ENCODE results near the gene C12orf42. TPM values are rescaled to one million over a fixed set of nuclear protein-coding genes. Genes with fewer than 3 reads are reported as not detected.

Gene C12orf42
- total RNA-seq, 2 donors from 2014 or later = not detected

DNA sequence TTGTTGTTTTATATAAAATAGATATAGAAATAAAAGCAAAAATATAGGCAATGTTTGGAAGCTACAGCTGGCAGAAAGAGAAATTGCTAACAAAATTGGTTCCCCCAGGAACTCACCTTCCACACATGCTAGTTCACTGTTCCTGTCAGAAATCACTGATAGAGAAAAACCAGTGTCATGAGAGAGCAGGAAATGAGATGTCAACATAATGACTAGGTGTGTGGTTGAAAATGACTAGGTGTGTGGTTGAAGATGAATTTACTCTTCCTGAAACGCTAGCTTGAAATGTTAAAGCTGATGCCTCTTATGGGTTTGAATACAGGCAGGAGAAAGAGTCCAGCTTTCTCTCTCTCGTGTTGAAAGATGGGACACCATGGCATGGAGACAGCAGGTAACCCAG is 216.3 kb downstream of the C12orf42 start:
- H3K4me1 ChIP-seq = no peaks in the 10 kb centered on the region
- H3K9me3 ChIP-seq = no peaks in the 10 kb centered on the region
- TF ChIP-seq, protein P1, sequence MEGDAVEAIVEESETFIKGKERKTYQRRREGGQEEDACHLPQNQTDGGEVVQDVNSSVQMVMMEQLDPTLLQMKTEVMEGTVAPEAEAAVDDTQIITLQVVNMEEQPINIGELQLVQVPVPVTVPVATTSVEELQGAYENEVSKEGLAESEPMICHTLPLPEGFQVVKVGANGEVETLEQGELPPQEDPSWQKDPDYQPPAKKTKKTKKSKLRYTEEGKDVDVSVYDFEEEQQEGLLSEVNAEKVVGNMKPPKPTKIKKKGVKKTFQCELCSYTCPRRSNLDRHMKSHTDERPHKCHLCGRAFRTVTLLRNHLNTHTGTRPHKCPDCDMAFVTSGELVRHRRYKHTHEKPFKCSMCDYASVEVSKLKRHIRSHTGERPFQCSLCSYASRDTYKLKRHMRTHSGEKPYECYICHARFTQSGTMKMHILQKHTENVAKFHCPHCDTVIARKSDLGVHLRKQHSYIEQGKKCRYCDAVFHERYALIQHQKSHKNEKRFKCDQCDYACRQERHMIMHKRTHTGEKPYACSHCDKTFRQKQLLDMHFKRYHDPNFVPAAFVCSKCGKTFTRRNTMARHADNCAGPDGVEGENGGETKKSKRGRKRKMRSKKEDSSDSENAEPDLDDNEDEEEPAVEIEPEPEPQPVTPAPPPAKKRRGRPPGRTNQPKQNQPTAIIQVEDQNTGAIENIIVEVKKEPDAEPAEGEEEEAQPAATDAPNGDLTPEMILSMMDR (IDR thresholded peaks at IDR 0.05) = no peak
- no peak for DNase-seq (ENCODE audit: low spot score)
- H3K27ac ChIP-seq = no peak overlapping the region
- H3K36me3 ChIP-seq = no peaks in the 10 kb centered on the region
- no peaks in the 10 kb centered on the region for H3K27me3 ChIP-seq
- no peak overlapping the region for H3K4me3 ChIP-seq

DNA sequence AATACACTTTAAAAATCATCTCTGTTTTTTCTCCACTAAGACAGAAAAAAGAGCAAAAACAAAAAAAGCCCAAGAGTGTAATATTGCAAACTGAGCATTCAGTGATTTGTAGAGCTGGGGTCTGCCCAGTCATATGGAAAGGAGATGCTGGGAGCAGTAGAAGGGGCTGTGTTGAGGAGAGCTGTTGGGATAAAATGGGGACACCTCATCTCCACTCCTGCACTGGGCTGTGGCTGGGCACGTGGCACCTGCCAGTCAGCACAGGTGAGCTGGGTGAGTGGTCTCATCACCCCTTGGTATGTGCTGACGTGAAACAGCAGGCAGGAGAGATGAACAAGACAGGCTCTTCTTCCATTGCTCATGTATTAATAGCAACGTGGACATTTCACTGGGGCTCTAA is 217.4 kb downstream of the C12orf42 start:
- H3K4me1 ChIP-seq = no peaks in the 10 kb centered on the region
- no peaks in the 10 kb centered on the region for H3K36me3 ChIP-seq
- no peak overlapping the region for H3K27ac ChIP-seq
- TF ChIP-seq, protein P1 (IDR thresholded peaks at IDR 0.05) = no peak
- no peaks in the 10 kb centered on the region for H3K27me3 ChIP-seq
- no peaks in the 10 kb centered on the region for H3K9me3 ChIP-seq
- DNase-seq (ENCODE audit: low spot score) = no peak
- no peak overlapping the region for H3K4me3 ChIP-seq

DNA sequence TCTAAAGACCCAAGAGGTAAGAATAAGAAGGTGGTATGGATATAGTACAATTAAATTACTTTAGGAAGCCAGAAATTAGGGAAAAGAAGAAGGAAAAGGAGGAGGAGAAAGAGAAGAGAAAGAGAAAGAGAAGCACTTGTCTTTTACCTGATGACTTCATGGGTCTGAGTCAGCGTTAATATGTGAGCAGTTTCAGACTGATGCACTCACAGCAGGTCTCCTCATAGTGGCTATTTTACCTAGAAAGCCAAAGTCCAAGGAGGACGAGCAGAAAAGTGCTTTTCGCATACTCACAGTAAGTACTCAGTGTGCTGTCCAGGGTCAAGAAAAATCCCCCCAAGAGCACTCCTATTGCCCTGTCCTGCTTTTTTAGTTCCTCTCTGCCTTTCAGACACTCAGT is 222.1 kb downstream of the C12orf42 start:
- Histone ChIP-seq H3K9me3 (no peaks in the 10 kb centered on the region), H3K4me1 (no peaks in the 10 kb centered on the region), H3K27ac (no peak overlapping the region), H3K36me3 (no peaks in the 10 kb centered on the region), H3K4me3 (no peak overlapping the region), H3K27me3 (no peaks in the 10 kb centered on the region)
- DNase-seq (ENCODE audit: low spot score) = no peak
- TF ChIP-seq, protein P1 (IDR thresholded peaks at IDR 0.05) = no peak

DNA sequence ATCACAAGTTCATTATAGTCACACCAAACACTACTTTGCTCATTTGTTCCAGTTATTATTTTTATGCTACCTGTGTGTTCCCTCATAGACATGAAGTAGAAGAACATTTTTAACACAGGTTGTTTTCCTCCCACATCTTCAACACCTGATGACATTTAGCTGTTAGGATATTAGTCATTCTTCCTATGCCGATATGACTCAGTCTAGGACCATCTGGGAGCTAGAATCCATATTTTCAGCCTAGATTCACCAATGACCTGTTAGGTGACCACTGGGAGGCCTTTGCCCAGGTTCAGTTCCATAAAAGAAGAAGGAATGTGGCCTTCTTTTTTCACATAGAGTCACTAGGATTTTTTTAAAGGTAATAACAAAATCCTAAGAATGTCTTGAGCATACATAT is 222.8 kb downstream of the C12orf42 start:
- no peak overlapping the region for H3K27ac ChIP-seq
- no peaks in the 10 kb centered on the region for H3K36me3 ChIP-seq
- TF ChIP-seq, protein P1 (IDR thresholded peaks at IDR 0.05) = no peak
- no peaks in the 10 kb centered on the region for H3K27me3 ChIP-seq
- H3K4me1 ChIP-seq = no peaks in the 10 kb centered on the region
- H3K9me3 ChIP-seq = no peaks in the 10 kb centered on the region
- no peak for DNase-seq (ENCODE audit: low spot score)
- H3K4me3 ChIP-seq = no peak overlapping the region

DNA sequence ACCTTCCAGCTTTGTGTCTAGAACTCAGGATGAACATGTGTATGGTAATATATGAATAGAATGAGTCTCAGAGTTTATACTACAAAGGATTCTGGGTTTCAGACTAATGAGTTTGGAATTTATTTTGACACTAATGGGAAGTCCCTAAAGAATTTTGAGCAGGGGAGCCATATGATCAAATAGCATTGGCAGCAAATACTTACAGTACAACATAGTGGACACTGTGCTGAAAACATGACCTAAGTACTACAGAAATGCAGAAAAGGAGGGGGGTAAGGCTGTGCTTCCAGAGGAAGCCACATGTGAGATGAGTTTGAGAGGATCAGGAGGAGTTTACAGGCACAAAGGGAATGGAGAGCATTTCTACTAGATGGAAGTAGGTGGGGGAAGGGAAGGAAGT is 225.8 kb downstream of the C12orf42 start:
- H3K4me1 ChIP-seq = no peaks in the 10 kb centered on the region
- no peak overlapping the region for H3K4me3 ChIP-seq
- TF ChIP-seq, protein P1 (IDR thresholded peaks at IDR 0.05) = no peak
- DNase-seq (ENCODE audit: low spot score) = no peak
- no peaks in the 10 kb centered on the region for H3K9me3 ChIP-seq
- H3K36me3 ChIP-seq = no peaks in the 10 kb centered on the region
- no peak overlapping the region for H3K27ac ChIP-seq
- H3K27me3 ChIP-seq = no peaks in the 10 kb centered on the region

DNA sequence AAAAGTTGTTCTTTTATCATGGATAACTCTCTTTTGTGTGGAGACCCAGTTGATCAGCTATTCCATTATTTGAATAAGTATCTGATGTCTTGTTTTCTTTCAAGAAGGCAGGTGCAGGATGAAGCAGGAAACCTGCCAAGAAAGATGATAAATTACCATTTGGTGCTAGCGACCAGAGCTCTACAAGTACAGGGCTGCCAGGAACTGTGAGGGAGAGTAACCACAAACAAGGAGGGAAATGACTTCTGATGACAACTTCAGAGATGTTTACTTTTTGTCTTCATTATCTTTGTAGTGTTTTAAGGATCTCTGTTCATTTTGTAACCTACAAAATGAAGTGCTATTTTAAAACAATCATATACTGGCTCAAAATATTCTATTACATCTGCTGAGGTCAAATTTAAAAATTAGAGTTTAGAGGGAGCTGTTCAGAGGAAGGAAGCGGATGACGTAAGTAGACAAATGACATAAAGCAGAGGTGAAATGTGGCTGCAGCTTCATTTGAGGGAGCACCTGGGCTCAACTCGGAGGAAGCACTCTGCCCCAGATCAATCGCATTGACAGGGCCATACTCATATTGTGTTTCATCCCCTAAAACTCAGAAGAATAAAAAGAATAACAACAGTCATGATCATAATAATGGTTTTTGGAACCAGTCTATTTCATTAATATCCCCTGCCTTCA is 226.8 kb downstream of the C12orf42 start:
- Histone ChIP-seq H3K4me3 (no peak overlapping the region), H3K36me3 (no peaks in the 10 kb centered on the region), H3K27me3 (no peaks in the 10 kb centered on the region), H3K9me3 (no peaks in the 10 kb centered on the region), H3K4me1 (no peaks in the 10 kb centered on the region), H3K27ac (no peak overlapping the region)
- DNase-seq (ENCODE audit: low spot score) = no peak
- TF ChIP-seq, protein P1 (IDR thresholded peaks at IDR 0.05) = no peak
